Fibroblast of skin of left quadriceps (primary cell): ENCODE data around the gene HOMEZ.
A peak's percentile ranks its signal among the peaks of the same experiment; 100 is the strongest.
"Not testable (repeated sequence)": the region's sequence is repeated elsewhere in the genome, so short reads cannot be mapped to it uniquely, and the experiment has no call there.

Experiments
- DNase-seq, 2 experiments: peaks; one replicate each; pipeline ENCODE4 v3.0.0-alpha.2; 2013; ENCODE audit warnings: low read depth in 2 of 2

The HOMEZ gene

DNA sequence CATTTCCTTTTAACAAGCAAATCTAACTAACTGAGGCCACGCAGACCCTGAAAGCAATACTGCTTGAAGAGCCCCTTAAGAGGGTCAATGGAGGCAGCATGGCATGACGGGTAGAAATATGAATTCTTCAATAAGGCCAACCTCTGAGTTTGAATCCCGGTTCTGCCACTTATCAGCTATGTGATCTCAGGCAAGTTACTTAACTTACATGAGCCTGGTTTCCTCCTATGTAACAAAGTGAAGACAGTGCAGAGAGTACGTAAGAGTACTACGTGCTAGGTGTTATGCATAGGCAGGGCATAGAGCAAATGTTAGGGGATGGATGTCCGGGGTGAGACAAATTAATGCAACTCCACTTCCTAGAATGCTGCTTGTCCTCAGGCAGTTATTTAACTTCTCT lies 4.7 kb downstream of the HOMEZ start:
- DNase-seq = no peak

DNA sequence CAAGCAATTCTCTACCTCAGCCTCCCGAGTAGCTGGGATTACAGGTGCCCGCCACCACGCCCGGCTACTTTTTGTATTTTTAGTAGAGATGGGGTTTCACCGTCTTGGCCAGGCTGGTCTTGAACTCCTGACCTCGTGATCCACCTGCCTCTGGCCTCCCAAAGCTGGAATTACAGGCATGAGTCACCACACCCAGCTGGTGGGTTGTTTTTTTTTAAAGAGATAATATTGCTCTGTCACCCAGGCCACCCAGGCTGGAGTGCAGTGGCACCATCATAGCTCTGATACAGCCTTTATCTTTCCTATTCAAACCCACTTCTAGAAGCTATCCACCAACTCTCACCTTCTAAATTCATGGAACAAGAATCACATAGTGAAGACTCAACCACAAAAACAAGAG lies 8.0 kb downstream of the HOMEZ start:
- DNase-seq = not testable (repeated sequence)

DNA sequence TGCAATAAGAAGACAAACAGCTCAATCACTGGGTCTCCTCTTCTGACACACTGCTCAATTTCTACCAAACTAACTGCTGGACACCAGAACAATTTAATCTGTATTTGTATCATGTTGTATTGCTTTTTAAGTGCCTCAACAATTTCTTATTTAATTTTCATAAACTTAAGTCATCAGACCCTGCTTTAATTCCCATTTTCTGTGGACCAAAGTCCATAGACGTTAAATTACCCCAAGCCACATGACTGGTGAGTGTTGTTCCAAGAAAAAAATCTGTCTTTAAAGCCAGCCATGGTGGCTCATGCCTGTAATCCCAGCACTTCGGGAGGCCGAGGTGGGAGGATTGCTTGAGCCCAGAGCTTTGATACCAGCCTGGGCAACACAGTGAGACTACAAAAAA lies 8.7 kb downstream of the HOMEZ start:
- DNase-seq = no peak

DNA sequence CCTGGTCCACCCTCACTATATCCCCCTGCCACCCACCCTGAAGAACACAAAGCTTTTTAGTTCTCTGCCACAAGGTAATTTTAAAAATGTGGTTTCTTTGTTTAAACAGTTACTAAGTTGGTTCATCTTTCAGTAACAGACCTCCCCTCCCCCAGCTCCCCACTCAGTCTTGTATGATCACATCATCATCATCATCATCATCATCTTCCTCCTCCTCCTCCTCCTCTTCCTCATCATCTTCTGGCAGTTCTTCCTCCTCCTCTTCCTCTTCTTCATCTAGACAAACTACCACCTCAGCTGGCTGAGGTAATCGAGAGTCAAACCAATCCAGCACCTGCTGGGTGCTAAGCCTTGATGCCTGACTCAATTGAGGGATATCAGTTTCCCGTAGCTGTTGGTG lies 10.5 kb downstream of the HOMEZ start:
- DNase-seq = no peak

DNA sequence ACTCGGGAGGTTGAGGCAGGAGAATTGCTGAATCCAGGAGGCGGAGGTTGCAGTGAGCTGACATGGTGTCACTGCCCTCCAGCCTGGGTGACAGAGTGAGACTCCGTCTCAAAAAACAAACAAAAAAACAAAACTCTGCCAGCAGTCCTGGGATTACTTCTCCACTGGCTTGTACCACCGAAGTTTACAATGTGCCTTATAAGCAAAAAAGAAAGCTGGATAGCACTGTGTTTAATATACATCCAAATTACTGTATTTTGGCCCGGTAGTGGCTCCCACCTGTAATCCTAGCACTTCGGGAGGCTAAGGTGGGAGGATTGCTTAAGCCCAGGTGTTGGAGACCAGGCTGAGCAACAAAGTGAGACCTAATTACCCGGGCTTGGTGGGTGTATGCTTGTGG lies 16.7 kb downstream of the HOMEZ start:
- no peak for DNase-seq

DNA sequence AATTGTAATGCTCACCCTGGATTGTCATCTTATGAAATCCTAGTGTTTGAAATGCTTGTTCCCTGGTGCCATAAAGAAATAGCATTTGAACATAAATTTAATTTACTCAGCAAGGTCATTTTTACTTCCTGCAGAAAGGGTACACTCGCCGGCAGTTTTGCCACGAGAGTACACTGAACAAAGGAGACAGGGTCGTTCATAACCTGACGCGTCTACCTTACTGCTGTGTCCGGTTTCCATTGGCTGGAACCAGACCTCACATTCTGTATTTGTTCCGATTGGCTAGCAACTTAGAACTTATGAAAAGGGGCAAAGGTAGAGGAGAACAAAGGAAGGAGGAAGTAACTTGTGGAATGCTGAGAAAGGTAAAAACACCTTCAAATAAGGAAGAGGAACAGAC lies 25.1 kb downstream of the HOMEZ start:
- DNase-seq = not testable (repeated sequence)

DNA sequence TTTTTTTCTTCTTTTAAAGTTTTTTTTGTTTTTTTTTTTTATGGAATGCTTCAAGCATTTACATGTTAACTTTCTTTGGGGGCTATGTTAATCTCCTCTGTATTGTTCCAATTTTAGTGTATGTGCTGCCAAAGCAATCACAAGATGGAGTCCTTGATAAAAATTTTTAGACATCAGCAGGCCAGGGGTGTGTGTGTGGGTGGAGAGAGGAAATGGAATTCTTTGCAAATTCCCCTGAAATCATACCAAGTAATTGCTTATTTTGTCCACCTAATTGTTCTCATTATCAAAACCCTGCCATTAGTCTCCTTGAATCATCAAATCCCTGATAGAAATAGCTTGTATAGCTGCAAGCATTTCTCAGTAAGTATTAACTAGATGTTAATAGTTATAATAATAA lies 26.5 kb downstream of the HOMEZ start:
- no peak for DNase-seq

DNA sequence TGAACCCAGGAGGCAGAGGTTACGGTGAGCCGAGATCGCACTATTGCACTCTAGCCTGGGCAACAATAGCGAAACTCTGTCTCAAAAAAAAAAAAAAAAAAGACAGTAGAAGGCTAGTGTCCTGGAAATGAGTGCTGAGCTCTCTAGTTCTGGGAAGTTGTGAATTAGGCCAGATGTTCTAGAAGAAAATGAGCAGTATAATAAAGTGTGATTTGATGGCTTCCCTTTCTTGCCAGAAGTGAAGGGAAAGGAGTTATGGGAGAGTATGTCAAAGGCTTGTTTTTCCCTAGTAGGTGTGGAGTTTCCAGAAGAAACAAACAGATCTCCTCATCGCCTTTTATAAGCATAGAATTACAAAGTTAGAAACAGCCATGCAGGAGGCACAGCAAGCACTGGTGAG lies 27.7 kb downstream of the HOMEZ start:
- DNase-seq = no peak

DNA sequence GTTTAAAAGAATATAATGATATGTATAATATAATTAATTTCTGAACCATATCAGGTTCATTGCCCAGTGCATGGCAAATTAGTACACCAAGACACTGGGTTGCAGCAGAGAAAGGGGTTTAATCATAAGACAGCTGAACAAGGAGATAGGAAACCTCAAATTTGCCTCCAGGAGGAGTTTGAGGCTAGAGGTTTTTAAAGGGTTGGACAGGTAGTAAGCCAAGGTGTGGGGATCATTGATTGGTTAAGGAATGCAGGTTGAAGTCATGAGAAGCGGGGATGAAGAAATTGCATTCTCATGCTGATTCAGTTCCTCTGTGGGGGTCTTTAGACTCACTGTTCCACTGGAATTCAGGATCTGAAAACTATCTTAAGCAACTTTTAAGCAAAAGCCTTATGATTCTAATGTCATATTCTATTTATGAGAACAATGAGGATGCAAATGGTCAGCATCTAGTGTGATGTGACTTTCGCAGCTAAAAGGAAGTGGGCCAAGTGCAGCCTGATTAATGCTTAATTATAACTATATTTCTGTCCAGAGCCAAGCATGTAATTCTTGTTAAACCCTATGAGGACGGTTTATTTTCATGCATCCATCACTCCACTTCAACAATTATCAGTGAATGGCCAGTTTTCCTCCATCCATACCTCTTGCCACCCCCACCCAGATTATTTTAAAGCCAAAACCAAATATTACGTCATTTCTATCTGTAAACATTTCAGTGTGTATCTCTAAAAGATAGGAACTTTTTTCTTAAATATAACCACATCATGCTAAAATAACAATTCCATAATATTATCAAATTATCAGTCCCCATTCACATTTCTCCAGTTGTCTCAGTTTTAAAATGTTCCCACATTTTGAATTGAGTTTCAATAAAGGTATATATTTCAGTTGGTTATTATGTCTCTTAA lies 33.3 kb downstream of the HOMEZ start:
- no peak for DNase-seq

DNA sequence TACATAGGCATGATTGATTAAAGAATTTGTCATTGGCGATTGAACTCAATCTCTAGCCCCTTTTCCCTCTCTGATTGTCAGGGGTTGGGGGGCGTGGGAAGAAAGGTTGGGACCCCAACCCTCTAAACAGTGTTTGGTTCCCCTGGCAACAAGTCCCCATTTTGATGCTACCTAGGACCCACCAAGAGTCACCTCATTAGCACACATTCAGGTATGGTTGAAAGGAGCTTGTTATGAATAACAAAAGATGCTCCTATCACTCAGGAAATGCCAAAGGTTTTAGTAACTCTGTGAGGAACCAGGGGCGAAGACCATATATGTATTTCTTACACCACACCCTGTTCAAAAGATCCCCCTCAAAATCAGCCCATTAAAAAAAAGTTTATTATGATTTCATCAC lies 33.9 kb downstream of the HOMEZ start:
- DNase-seq = no peak

DNA sequence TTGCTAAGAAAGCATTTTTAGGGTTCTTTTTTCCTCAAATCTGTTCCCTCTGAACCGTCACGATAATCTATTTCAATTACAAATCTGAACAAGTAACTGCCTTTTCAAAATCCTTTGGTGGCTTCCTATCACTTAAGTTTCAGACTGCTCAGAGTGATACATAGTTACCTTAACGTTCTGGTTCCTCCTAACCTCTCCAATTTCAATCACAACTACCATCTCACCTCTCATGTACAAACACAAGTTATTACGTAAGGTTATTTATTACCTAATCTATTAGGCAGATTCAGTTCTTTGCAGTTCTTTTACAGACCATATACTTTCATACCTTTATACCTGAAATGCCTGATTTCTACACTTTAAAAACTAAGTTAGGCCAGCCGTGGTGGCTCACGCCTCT lies 36.1 kb downstream of the HOMEZ start:
- DNase-seq = no peak

DNA sequence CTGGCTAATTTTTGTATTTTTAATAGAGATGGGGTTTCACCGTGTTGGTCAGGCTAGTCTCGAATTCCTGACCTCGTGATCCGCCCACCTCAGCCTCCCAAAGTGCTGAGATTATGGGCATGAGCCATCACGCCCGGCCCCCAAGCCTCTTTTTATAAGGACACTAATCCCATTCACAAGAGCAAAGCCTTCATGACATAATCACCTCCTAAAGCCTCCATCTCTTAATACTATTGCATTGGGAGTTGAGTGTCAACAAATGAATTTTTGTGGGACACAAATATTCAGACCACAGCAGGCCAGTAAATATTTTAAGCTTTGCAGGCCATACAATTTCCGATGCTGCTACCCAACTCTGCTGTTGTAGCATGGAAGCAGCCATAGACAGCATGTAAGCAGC lies 37.3 kb downstream of the HOMEZ start:
- DNase-seq = no peak

DNA sequence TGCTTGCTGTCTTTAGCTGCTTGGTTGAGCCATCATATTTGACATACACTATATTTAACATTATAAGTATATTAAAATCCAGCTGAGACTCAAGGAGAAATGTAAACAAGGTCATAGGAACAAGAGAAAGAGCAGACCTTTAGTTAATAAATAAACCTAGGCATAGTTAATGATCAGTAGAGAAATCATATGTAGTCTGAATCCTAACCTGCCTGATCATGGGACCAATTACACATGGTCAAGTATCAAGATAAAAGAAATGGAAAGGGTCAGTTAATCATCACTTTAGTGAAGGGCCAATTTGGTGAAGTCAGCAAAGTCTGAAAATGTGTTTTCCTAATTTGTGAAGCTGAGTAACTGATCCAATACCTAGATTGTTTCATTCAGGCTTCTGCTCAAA lies 40.6 kb downstream of the HOMEZ start:
- no peak for DNase-seq

DNA sequence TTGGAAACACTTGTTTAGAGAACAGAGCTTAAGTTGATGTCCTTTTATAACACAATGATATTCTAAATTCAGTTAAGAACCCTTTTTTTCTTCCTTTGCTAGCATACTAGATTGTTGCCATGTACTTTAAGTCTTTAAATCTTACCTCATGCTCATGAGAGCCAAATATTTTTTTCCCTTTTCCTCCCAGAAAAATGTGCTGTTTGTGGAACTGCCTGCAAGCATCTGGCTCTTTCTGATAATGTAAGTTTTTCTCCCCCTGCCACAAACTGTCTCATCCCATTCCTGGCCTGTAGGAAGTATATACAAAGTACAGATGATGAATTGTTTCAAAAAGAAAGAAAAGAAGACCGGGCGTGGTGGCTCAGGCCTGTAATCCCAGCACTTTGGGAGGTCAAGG lies 42.9 kb downstream of the HOMEZ start:
- no peak for DNase-seq

DNA sequence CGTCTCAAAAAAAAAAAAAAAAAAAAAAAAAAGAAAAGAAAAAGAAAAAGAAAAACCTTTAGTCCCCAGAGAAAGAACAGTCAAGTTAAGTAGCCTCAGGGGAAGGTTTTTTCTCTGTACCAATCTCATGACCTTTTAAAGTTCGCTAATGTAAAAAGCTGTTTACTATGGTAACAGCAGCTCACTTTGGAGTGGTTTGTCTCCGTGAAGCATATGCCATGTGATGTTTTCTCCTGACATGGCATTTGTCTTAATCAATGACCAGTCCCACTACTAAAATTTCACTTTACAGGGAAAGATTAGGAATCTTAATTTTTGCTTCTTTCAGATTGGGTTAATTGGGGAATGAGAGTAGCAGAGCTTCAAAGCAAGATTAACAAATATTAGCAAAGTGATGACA lies 43.9 kb downstream of the HOMEZ start:
- DNase-seq = no peak

DNA sequence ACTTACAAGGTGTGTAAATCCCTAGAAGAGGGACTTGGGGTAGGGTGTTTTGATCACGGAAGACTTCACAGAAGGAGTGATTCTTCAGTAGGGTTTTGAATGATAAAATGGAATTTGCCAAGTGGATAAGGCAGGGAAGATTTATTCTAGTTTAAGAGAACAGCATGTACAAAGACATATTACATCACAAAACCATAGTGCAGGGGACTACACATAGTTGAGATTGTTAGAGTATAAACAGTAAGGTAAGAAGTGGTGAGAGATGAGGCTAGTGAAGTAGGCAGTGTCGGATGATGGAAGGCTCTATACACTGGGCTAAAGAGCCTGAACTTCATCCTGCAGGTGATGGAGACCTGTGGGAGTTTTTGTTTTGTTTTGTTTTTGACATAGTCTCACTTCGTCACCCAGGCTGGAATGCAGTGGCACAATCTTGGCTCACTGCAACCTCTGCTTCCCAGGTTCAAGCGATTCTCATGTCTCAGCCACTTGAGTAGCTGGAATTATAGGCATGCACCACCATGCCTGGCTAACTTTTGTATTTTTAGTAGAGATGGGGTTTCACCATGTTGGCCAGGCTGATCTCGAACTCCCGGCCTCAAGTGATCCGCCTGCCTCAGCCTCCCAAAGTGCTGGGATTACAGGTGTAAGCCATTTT lies 44.7 kb downstream of the HOMEZ start:
- DNase-seq = not testable (repeated sequence)

DNA sequence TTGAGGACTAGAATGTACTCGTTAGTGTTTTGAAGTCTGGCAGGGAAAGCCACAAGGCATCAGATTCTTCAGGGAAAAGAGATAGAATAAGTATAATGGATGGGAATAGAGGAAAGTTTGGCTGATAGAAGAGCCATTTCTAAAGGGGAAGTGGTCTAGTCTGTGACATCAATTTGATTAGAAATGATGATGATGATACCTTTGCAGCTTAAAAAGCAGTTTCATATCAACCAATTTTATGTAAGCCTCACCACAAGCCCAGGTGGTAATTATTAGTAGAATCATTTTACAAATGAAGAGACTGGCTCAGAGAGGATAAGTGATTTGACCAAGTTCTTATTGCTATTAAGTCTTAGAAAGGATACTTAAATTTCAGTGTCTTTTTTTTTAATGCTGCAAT lies 45.3 kb downstream of the HOMEZ start:
- DNase-seq = no peak

DNA sequence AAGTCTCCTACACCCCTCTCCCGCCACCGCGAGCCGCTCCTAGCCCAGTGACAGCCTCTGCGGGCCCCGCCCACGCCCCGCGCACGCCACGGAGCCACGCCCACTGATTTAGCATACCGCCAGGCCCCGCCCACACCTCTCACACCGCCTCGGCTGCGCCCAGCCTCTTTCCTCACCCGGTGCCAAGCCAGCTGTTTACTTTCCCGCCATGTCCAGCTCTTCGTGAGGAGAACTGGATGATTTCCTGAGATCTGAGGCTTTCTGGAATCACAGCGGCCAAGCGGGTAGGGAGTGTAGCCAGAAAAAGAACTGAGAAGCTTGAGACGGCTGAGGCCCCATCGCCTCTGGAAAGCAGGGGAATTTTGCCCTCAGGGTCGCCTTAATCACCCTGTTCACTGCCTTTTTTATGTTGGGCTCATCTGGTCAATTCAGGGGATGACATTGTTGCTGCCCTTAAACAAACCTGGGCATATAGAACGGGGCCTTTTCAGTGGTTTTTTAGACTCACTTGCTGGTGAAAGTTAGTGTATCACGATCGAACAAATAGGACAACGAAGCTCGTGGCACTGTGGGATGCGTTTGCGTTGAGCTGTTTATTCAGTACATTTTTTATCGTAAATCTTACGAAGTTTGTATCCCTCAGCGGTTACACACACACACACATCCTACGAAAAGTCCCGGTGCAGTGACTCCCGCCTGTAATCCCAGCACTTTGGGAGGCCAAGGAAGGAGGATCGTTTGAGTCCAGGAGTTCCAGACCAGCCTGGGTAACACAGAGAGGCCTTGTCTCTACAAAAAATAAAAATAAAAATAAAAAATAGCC lies 47.9 kb downstream of the HOMEZ start, which contains the start of gene RNF212B:
Gene RNF212B (plus strand): TSS at position 165 of the 823 bp plus-strand sequence. CDS start 2,410 bp downstream, outside the sequence.
- peak; percentile 28 to 32 for DNase-seq

DNA sequence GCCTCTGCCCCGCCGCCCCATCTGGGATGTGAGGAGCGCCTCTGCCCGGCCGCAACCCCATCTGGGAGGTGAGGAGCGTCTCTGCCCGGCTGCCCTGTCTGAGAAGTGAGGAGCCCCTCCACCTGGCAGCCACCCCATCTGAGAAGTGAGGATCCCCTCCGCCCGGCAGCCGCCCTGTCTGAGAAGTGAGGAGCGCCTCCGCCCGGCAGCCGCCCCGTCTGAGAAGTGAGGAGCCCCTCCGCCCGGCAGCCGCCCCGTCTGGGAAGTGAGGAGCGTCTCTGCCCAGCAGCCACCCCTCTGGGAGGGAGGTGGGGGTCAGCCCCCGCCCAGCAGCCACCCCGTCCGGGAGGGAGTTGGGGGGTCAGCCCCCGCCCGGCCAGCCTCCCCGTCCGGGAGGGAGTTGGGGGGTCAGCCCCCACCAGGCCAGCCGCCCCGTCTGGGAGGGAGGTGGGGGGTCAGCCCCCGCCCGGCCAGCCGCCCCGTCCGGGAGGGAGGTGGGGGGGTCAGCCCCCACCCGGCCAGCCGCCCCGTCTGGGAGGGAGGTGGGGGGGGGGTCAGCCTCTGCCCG lies 53.6 kb downstream of the HOMEZ start:
- DNase-seq = not testable (repeated sequence)

DNA sequence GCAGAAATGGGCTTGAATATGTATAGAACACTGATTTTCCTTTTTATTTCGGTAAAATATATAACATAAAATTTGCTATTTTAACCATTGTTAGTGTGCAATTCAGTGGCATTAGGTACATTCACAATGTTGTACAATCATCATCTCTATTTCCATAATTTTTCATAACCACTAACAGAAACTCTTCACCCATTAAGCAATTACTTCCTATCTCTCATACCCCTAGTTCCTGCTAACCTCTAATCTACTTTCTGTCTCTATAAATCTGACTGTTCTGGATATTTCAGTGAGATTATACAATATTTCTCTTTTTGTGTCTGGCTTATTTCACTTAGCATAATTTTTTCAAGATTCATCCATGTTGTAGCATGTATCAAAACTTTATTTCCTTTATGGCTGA lies 57.1 kb downstream of the HOMEZ start:
- no peak for DNase-seq

DNA sequence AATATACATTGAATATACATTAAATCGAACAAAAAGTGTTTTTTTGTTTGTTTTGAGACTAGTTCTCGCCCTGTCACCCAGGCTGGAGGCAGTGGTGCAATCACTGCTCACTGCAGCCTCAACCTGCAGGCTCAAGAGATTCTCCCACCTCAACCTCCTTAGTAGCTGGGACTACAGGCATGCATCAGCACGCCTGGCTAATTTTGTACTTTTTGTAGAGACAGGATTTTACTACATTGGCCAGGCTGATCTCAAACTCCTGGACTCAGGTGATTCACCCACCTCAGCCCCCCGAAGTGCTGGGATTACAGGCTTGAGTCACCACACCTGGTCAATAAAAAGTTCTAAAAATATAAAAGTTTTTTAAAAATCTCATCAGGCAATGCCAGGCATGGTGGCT lies 58.4 kb downstream of the HOMEZ start:
- no peak for DNase-seq

DNA sequence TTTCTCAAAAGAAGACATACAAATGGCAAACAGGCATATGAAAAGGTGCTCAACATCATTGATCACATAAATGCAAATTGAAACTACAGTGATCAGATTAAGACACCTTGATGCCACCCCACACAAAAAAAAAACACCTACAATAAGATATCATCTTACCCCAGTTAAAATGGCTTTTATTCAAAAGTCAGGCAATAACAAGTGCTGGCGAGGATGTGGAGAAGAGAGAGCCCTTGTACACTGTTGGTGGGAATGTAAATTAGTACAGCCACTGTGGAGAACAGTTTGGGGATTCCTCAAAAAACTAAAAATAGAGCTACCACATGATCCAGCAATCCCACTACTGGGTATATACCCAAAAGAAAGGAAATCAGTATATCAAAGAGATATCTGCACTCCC lies 61.0 kb downstream of the HOMEZ start:
- DNase-seq = not testable (repeated sequence)
